HCT116 (cell line): ENCODE results near the gene MALL. TPM values are rescaled to one million over a fixed set of nuclear protein-coding genes. Genes with fewer than 3 reads are reported as not detected.

ENCODE experiments used
- ATAC-seq: fragments of 200-7000 bp; cut with Tn5 transposase; 2 replicates; pipeline ENCODE4 v1.9.1; 2020; ENCODE audit warnings: mild to moderate bottlenecking, moderate library complexity
- BruUV-seq: library from RNA; stranded (reverse); fragments of 400-500 nt; replicated peaks from 2 replicates; lab custom pipeline; 2021; lab: Mats Ljungman, UMichigan
- CTCF ChIA-PET: fragments of 300-600 bp; sonication (Branson Sonifier 250); formaldehyde crosslinking; loops from one replicate; lab custom pipeline; 2021; ENCODE audit warnings: antibody characterized with exemption; lab: Charles Lee
- POLR2A ChIA-PET: fragments of 300-600, 350-600 bp; sonication (Branson Sonifier 250); formaldehyde crosslinking; loops from one replicate; lab custom pipeline; 2021; ENCODE audit warnings: antibody characterized with exemption; lab: Charles Lee
- RAD21 ChIA-PET, 2 experiments: fragments of 300-600 bp; sonication (Branson Sonifier 250); formaldehyde crosslinking; loops; one replicate each; lab custom pipeline; 2023; ENCODE audit warnings: low total read pairs in 2 of 2; ENCODE audit not compliant: uncharacterized antibody in 2 of 2, unreplicated experiment in 2 of 2, low non-redundant PET in 1 of 2; lab: Charles Lee
- DNase-seq: peaks from one replicate; pipeline ENCODE4 v3.0.0-alpha.2; 2010; ENCODE audit warnings: low read depth, low spot score
- H2AFZ ChIP-seq: fragments of 200-600 bp; shearing (Covaris generic), sonication (generic); 2 replicates; pipeline ENCODE4 v1.6.1; 2017; ENCODE audit warnings: low read depth, mixed run types, mixed read lengths, antibody characterized with exemption, low read length; ENCODE audit not compliant: poor library complexity, severe bottlenecking
- H3K27ac ChIP-seq: 2 replicates; pipeline ENCODE4 v1.5.1; 2012; ENCODE audit warnings: low read depth, low read length
- H3K27me3 ChIP-seq: fragments of 200-600 bp; sonication (generic); 2 replicates; pipeline ENCODE4 v1.6.1; 2016; ENCODE audit warnings: mixed run types, low read length, mixed read lengths; ENCODE audit not compliant: insufficient read depth
- H3K36me3 ChIP-seq, 2 experiments: fragments of 200-500 bp in 1 of 2; fragments of 200-600 bp in 1 of 2; sonication (Bioruptor generic) in 1 of 2; sonication (generic) in 1 of 2; 2 replicates each; pipeline versions ENCODE4 v1.5.1 to v1.6.1; 2014 to 2016; ENCODE audit warnings: low read length in 2 of 2, inconsistent platforms in 1 of 2, mixed read lengths in 1 of 2, mixed run types in 1 of 2; ENCODE audit not compliant: insufficient read depth in 2 of 2, control insufficient read depth in 1 of 2
- H3K4me1 ChIP-seq, 2 experiments: fragments of 200-600 bp in 1 of 2; sonication (generic) in 1 of 2; 2 replicates each; pipeline versions ENCODE4 v1.5.1 to v1.6.1; 2012 to 2017; ENCODE audit warnings: low read length in 2 of 2, inconsistent platforms in 1 of 2, mild to moderate bottlenecking in 1 of 2, mixed read lengths in 1 of 2, mixed run types in 1 of 2, moderate library complexity in 1 of 2; ENCODE audit not compliant: insufficient read depth in 2 of 2, control insufficient read depth in 1 of 2
- H3K4me2 ChIP-seq: fragments of 200-600 bp; sonication (generic); 2 replicates; pipeline ENCODE4 v1.6.1; 2017; ENCODE audit warnings: mixed run types, low read length, mixed read lengths
- H3K4me3 ChIP-seq, 2 experiments: fragments of 200-600 bp in 1 of 2; sonication (generic) in 1 of 2; replicated peaks in 1 of 2; 2 replicates each; pipeline ENCODE4 v1.5.1; 2011 to 2016; ENCODE audit warnings: low read length in 2 of 2, control low read depth in 1 of 2, low read depth in 1 of 2, mild to moderate bottlenecking in 1 of 2, mixed read lengths in 1 of 2, mixed run types in 1 of 2
- H3K79me2 ChIP-seq: fragments of 200-600 bp; sonication (generic); 2 replicates; pipeline ENCODE4 v1.6.1; 2017; ENCODE audit warnings: mild to moderate bottlenecking, mixed run types, low read length, moderate library complexity, mixed read lengths; ENCODE audit not compliant: insufficient read depth
- H3K9ac ChIP-seq: fragments of 200-600 bp; sonication (generic); 2 replicates; pipeline ENCODE4 v1.6.1; 2016; ENCODE audit warnings: low read length, mixed read lengths
- H3K9me2 ChIP-seq: fragments of 200-600 bp; sonication (generic), shearing (Covaris generic); 2 replicates; pipeline ENCODE4 v1.6.1; 2017; ENCODE audit warnings: mixed run types, mild to moderate bottlenecking, moderate library complexity; ENCODE audit not compliant: insufficient read depth
- H3K9me3 ChIP-seq, 2 experiments: fragments of 200-500 bp in 1 of 2; fragments of 200-600 bp in 1 of 2; sonication (Bioruptor generic) in 1 of 2; sonication (generic) in 1 of 2; 2 replicates each; pipeline ENCODE4 v1.6.1; 2014 to 2017; ENCODE audit warnings: low read length in 2 of 2, mixed read lengths in 2 of 2, inconsistent platforms in 1 of 2, low read depth in 1 of 2, mild to moderate bottlenecking in 1 of 2, mixed run types in 1 of 2, moderate library complexity in 1 of 2; ENCODE audit not compliant: control insufficient read depth in 1 of 2, insufficient read depth in 1 of 2
- H4K20me1 ChIP-seq: fragments of 200-600 bp; sonication (generic), shearing (Covaris generic); 2 replicates; pipeline ENCODE4 v1.6.1; 2017; ENCODE audit warnings: mixed run types, mild to moderate bottlenecking, moderate library complexity; ENCODE audit not compliant: insufficient read depth
- ATF3 ChIP-seq: IDR thresholded peaks from 2 replicates; pipeline ENCODE4 v1.6.1; 2012
- CBX3 ChIP-seq: IDR thresholded peaks from 2 replicates; pipeline ENCODE4 v1.6.1; 2012; ENCODE audit warnings: low read depth
- CEBPB ChIP-seq: IDR thresholded peaks from 2 replicates; pipeline ENCODE4 v1.6.1; 2012; ENCODE audit warnings: low read depth
- CTCF ChIP-seq, 3 experiments: fragments of 200-600 bp in 1 of 3; sonication (generic) in 1 of 3; IDR thresholded peaks in 2 of 3; conservative IDR thresholded peaks in 1 of 3; 2 replicates each; pipeline ENCODE4 v1.5.1; 2012 to 2017; ENCODE audit warnings: low read depth in 2 of 3, low read length in 2 of 3, antibody characterized with exemption in 1 of 3, borderline replicate concordance in 1 of 3, control low read depth in 1 of 3, mild to moderate bottlenecking in 1 of 3, mixed read lengths in 1 of 3, mixed run types in 1 of 3, moderate library complexity in 1 of 3; ENCODE audit not compliant: insufficient read depth in 1 of 3
- EGR1 ChIP-seq: IDR thresholded peaks from 2 replicates; pipeline ENCODE4 v1.6.1; 2012; ENCODE audit warnings: low read depth
- ELF1 ChIP-seq: IDR thresholded peaks from 2 replicates; pipeline ENCODE4 v1.6.1; 2012; ENCODE audit warnings: low read depth, borderline replicate concordance
- EZH2 ChIP-seq: fragments of 200-600 bp; sonication (generic); IDR thresholded peaks from 2 replicates; pipeline ENCODE4 v1.6.1; 2017; ENCODE audit warnings: antibody characterized with exemption, mixed run types
- EZH2phosphoT487 ChIP-seq: fragments of 200-600 bp; IDR thresholded peaks from 2 replicates; pipeline ENCODE4 v1.6.1; 2018; ENCODE audit warnings: antibody characterized with exemption, borderline replicate concordance
- FOSL1 ChIP-seq: IDR thresholded peaks from 2 replicates; pipeline ENCODE4 v1.6.1; 2012; ENCODE audit warnings: low read depth
- MAX ChIP-seq: IDR thresholded peaks from 2 replicates; pipeline ENCODE4 v1.6.1; 2012
- POLR2AphosphoS5 ChIP-seq: IDR thresholded peaks from 2 replicates; pipeline ENCODE4 v1.6.1; 2011; ENCODE audit warnings: mild to moderate bottlenecking, low read depth, low read length, moderate library complexity
- RAD21 ChIP-seq: IDR thresholded peaks from 2 replicates; pipeline ENCODE4 v1.6.1; 2012; ENCODE audit warnings: low read depth, mild to moderate bottlenecking
- REST ChIP-seq: IDR thresholded peaks from 2 replicates; pipeline ENCODE4 v1.6.1; 2012; ENCODE audit warnings: low read depth
- SIN3A ChIP-seq: IDR thresholded peaks from 2 replicates; pipeline ENCODE4 v1.6.1; 2012; ENCODE audit warnings: low read depth
- SP1 ChIP-seq: IDR thresholded peaks from 2 replicates; pipeline ENCODE4 v1.6.1; 2012; ENCODE audit warnings: low read depth
- YY1 ChIP-seq: IDR thresholded peaks from 2 replicates; pipeline ENCODE4 v1.6.1; 2011; ENCODE audit warnings: low read length, low read depth, moderate library complexity, mild to moderate bottlenecking; ENCODE audit not compliant: insufficient replicate concordance; ENCODE audit errors: extremely low read depth
- ZNF274 ChIP-seq: fragments of 200-500 bp; sonication (Bioruptor generic); IDR thresholded peaks from 2 replicates; pipeline ENCODE4 v1.6.1; 2014; ENCODE audit warnings: mild to moderate bottlenecking, low read depth, low read length, inconsistent platforms
- intact Hi-C: fragments of 100-400 bp; cut with micrococcal nuclease; formaldehyde crosslinking; loops from 2 replicates; pipeline ENCODE4 v1.10.0; 2022
- total RNA-seq: library from RNA; stranded (reverse); gene quantifications from one replicate; pipeline ENCODE4 v1.2.1, GENCODE V29; 2021; ENCODE audit not compliant: unreplicated experiment

MALL gene
- total RNA-seq, 1 experiment from 2014 or later = 223 TPM

- BruUV-seq = no TSS peak
- DNase-seq (no peak), ATAC-seq (no peak)
- Histone ChIP-seq H3K9ac (no peak overlapping the region), H3K27me3 (no peaks in the 10 kb centered on the region), H4K20me1 (no peaks in the 10 kb centered on the region), H3K4me1 (peaks cover 0 to 18% of the 10 kb centered on the region in 2 experiments; a peak in 1 of 4 replicates), H3K9me2 (no peaks in the 10 kb centered on the region), H3K4me2 (no peak overlapping the region), H3K9me3 (no peaks in the 10 kb centered on the region), H3K27ac (no peak overlapping the region), H3K79me2 (no peaks in the 10 kb centered on the region), H3K4me3 (no peak overlapping the region)
- intact Hi-C loops = no loop called here
- ChIA-PET RAD21 (no interaction called here), CTCF (interaction anchor here (1.6 kb wide), 1 partner anchor 25 kb away, joined by 5 read pairs; the partner anchor contains the start of gene MALL)
- no peak for TF ChIP-seq EZH2phosphoT487
- no peak for TF ChIP-seq CEBPB
- TF ChIP-seq YY1 = no peak
- TF ChIP-seq, all 23 proteins: peak for 0
- H3K36me3 ChIP-seq = no peaks in the 10 kb centered on the region
- no peak overlapping the region for H2AFZ ChIP-seq
- POLR2A ChIA-PET = interaction anchor here (1.4 kb wide), 1 partner anchor 9 kb away, joined by 6 read pairs; no protein-coding TSS in a partner anchor
Observed at GRCh38 chr2:110140401-110140800, 24.8 kb upstream of the MALL start.

- no TSS peak for BruUV-seq
- Histone ChIP-seq H3K4me3 (no peak overlapping the region), H3K4me1 (no peaks in the 10 kb centered on the region), H2AFZ (no peak overlapping the region), H4K20me1 (no peaks in the 10 kb centered on the region), H3K9me2 (no peaks in the 10 kb centered on the region), H3K4me2 (no peak overlapping the region), H3K79me2 (no peaks in the 10 kb centered on the region), H3K9me3 (peaks cover 3% of the 10 kb centered on the region in 2 experiments; a peak in 1 of 4 replicates), H3K27ac (no peak overlapping the region), H3K36me3 (no peaks in the 10 kb centered on the region), H3K9ac (no peak overlapping the region), H3K27me3 (no peaks in the 10 kb centered on the region)
- no peak for TF ChIP-seq RAD21
- no peak for TF ChIP-seq SIN3A
- TF ChIP-seq CBX3 = no peak
- no peak for TF ChIP-seq ELF1
- no peak for TF ChIP-seq ZNF274
- TF ChIP-seq SP1 = no peak
- TF ChIP-seq MAX = no peak
- TF ChIP-seq FOSL1 = no peak
- no peak for TF ChIP-seq ATF3
- TF ChIP-seq CTCF (IDR thresholded peaks at IDR 0.05 in 2 of 3, conservative IDR thresholded peaks at IDR 0.05 in 1 of 3; ENCODE audit: borderline replicate concordance in 1 of 3, insufficient read depth in 1 of 3, low read depth in 2 of 3, low read length in 2 of 3) = no peak
- no peak for TF ChIP-seq REST
- TF ChIP-seq POLR2AphosphoS5 = no peak
- no peak for TF ChIP-seq EGR1
- TF ChIP-seq EZH2 = no peak
- ChIA-PET POLR2A (no interaction called here), RAD21 (no interaction called here), CTCF (interaction anchor here (0.9 kb wide), 1 partner anchor 17 kb away, joined by 5 read pairs; no protein-coding TSS in a partner anchor)
- DNase-seq (no peak), ATAC-seq (no peak)
- intact Hi-C loops = no loop called here
Observed at GRCh38 chr2:110134025-110134424, 18.4 kb upstream of the MALL start.
